Measurements from ENCODE around the gene SRSF12.

Gene SRSF12

GRCh38 chr6:89144354-89144906, 26.6 kb upstream of the SRSF12 start:
- no peaks in the 10 kb centered on the region for H3K9me3 ChIP-seq (ENCODE audit: severe bottlenecking)
- peaks cover 4% of the 10 kb centered on the region for H3K36me3 ChIP-seq
- H3K27me3 ChIP-seq (ENCODE audit: insufficient read depth, low read depth, severe bottlenecking): no peaks in the 10 kb centered on the region
- TF ChIP-seq CTCF (IDR thresholded peaks at IDR 0.05; ENCODE audit: low read depth, low read length): no peak
- H3K4me3 ChIP-seq (ENCODE audit: low read depth, low read length): no peak overlapping the region
- no peak overlapping the region for H3K27ac ChIP-seq
- DNase-seq: no peak

GRCh38 chr6:89140347-89141156, 22.7 kb upstream of the SRSF12 start:
- no peak overlapping the region for H3K4me3 ChIP-seq (ENCODE audit: low read depth, low read length)
- no peaks in the 10 kb centered on the region for H3K36me3 ChIP-seq
- no peak for TF ChIP-seq CTCF (IDR thresholded peaks at IDR 0.05; ENCODE audit: low read depth, low read length)
- no peaks in the 10 kb centered on the region for H3K27me3 ChIP-seq (ENCODE audit: insufficient read depth, low read depth, severe bottlenecking)
- no peak overlapping the region for H3K27ac ChIP-seq
- DNase-seq: no peak
- H3K9me3 ChIP-seq (ENCODE audit: severe bottlenecking): no peaks in the 10 kb centered on the region

GRCh38 chr6:89139509-89140346, 21.9 kb upstream of the SRSF12 start:
- DNase-seq: no peak
- no peaks in the 10 kb centered on the region for H3K9me3 ChIP-seq (ENCODE audit: severe bottlenecking)
- no peak overlapping the region for H3K4me3 ChIP-seq (ENCODE audit: low read depth, low read length)
- H3K36me3 ChIP-seq: no peaks in the 10 kb centered on the region
- TF ChIP-seq CTCF (IDR thresholded peaks at IDR 0.05; ENCODE audit: low read depth, low read length): no peak
- H3K27me3 ChIP-seq (ENCODE audit: insufficient read depth, low read depth, severe bottlenecking): no peaks in the 10 kb centered on the region
- no peak overlapping the region for H3K27ac ChIP-seq

GRCh38 chr6:89138173-89138572, 20.3 kb upstream of the SRSF12 start:
- Histone ChIP-seq H3K27ac (no peak overlapping the region), H3K36me3 (no peaks in the 10 kb centered on the region), H3K9me3 (ENCODE audit: severe bottlenecking) (no peaks in the 10 kb centered on the region), H3K27me3 (ENCODE audit: insufficient read depth, low read depth, severe bottlenecking) (no peaks in the 10 kb centered on the region), H3K4me3 (ENCODE audit: low read depth, low read length) (no peak overlapping the region)
- no peak for TF ChIP-seq CTCF (IDR thresholded peaks at IDR 0.05; ENCODE audit: low read depth, low read length)
- DNase-seq: no peak

GRCh38 chr6:89134723-89135122, 16.9 kb upstream of the SRSF12 start:
- H3K36me3 ChIP-seq: no peaks in the 10 kb centered on the region
- no peak for DNase-seq
- H3K27me3 ChIP-seq (ENCODE audit: insufficient read depth, low read depth, severe bottlenecking): no peaks in the 10 kb centered on the region
- H3K4me3 ChIP-seq (ENCODE audit: low read depth, low read length): no peak overlapping the region
- H3K9me3 ChIP-seq (ENCODE audit: severe bottlenecking): no peaks in the 10 kb centered on the region
- no peak for TF ChIP-seq CTCF (IDR thresholded peaks at IDR 0.05; ENCODE audit: low read depth, low read length)
- no peak overlapping the region for H3K27ac ChIP-seq

All from WERI-Rb-1 (cell line).